T-helper 1 cell treated with Interleukin-12 subunit alpha and Interleukin-12 subunit beta and Interleukin-4 antibody, amounts not matched to agents 30 ng/mL and 1 ng/mL, for 36 hours (primary cell): Measurements from ENCODE around the gene MCHR2. TPM values are rescaled to one million over a fixed set of nuclear protein-coding genes. Genes with fewer than 3 reads are reported as not detected.
"Not testable (repeated sequence)": the region's sequence is repeated elsewhere in the genome, so short reads cannot be mapped to it uniquely, and the experiment has no call there.

Source experiments
- intact Hi-C: fragments of 100-400 bp; cut with micrococcal nuclease; formaldehyde crosslinking; loops from one replicate; pipeline ENCODE4 v1.15.1; 2024
- total RNA-seq: library from RNA; stranded (reverse); gene quantifications from 2 replicates; pipeline ENCODE4 v1.2.3, GENCODE V29; 2022

MCHR2 gene, protein sequence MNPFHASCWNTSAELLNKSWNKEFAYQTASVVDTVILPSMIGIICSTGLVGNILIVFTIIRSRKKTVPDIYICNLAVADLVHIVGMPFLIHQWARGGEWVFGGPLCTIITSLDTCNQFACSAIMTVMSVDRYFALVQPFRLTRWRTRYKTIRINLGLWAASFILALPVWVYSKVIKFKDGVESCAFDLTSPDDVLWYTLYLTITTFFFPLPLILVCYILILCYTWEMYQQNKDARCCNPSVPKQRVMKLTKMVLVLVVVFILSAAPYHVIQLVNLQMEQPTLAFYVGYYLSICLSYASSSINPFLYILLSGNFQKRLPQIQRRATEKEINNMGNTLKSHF
- total RNA-seq = not detected in 2 replicates

DNA sequence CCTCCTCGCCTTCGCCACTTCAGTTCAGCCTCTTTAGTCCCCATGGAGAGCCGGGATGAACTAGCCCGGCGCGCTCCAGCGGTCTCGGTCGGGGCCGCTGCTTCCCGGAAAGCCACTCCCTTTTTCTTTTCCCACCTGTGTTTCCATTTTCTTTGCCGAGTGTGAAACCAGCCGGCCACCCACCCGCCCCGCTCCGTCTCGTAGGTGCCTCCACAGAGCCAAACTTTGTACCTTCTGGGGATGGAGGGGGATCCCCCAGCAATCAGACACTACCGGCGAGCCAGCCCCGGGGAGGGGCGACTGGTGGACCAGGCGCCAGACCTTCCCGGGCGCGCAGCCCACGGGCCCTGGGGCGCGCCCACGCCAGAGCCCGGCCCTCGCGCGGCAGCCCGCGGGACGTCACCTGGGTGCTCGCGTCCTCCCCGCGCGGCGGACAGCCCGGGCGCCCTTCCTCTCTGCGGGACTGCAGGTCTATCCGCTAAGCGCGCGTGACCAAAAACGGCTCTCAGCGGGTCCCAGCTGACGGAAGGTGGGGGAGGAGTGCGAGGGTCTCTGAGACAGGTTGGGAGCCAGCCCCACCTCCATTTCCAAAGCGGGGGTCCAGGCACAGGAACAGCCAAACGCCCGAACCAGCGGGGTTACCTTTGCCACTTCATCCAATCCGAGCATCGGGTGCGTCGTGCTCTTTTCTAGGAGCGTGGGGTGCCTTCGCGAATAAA is at the start of gene MCHR2:
Gene MCHR2 (minus strand): TSS at position 691 of the 719 bp plus-strand sequence. CDS start 38,076 bp downstream, outside the sequence.
- intact Hi-C loops = no loop called here

DNA sequence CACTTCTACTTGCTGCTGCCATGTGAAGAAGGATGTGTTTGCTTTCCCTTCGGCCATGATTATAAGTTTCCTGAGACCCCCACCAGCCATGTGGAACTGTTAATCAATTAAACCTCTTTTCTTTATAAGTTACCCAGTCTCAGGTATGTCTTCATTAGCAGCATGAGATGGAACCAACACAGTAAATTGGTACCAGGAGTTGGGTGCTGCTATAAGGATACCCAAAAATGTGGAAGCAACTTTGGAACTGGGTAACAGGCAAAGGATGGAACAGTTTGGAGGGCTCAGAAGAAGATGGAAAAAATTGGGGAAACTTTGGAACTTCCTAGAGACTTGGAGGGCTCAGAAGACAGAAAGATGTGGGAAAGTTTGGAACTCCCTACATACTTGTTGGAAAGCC is 44.5 kb upstream of the MCHR2 start:
- intact Hi-C loops = not testable (repeated sequence)

DNA sequence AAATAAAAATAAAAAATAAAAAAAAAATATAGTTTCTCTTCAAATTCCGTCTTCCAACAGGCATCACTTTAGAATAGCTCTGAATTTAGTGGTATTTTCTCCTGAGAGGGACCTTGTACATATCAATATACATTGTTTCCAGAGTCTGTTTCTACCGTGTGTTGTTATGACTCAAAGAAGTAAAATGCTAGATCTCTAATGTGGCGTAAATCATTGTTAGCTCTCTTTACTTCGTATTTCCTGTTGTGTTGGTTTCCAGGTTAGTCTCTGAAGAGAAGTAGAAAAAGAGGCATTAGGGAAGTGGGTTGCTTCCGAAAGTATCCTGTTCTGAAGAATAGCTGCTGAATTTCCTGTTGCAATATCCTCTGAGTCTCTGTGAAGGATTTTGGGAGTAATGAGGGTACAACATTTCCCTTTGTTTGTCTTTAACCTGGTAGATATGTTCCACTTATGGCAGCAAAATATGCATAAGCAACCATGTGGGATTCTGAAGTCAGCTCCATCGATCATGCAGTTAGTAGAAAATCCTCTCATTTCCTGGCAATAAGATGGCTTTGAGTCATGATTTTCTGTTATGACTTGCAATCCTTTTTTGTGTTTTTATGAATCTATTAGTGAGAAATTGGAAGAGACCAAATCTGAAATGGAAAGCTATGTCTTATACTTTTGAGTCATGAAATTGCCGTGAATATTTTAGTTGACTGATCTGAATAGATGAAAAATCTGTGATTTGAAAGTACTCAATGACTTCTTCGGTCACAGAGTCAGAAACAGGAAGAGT is 42.0 kb upstream of the MCHR2 start:
- intact Hi-C loops = no loop called here

DNA sequence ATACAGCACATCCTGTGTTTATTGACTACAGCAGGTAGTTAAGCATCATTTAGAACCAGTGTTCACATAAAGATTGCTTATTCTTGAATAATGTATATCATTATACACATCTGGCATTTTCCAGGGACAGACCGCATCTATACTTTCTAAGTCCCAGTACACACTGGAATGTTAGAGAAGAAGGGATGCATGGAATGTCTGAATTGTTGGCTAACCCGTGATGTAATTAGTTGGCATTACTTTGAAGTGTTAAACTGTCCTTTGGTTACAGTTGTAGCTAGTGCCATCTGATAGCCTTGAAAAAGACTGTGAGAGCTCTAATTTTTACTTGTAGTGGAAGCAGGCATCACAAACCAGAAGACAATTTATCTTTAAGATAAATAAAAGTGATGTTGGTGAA is 29.8 kb upstream of the MCHR2 start:
- intact Hi-C loops = no loop called here

DNA sequence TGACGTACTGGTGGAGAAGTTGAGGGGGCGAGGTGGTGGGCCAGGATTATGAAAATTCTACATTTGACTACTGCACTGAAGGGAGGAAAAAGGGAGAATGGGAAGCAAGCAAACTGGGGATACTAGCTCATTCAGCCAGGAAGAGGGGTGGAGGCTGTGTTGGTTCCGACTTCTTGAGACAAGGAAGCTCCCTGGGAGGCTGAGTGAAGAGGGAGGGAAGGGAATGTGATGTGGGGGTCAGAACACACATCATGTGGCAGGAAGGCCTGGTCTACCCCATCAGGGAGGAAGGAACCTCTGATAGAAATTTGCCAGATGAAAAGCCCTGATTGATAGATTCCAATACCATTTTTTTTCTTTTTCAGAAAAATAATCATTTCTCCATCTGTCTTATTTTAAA is 28.8 kb upstream of the MCHR2 start:
- intact Hi-C loops = no loop called here

DNA sequence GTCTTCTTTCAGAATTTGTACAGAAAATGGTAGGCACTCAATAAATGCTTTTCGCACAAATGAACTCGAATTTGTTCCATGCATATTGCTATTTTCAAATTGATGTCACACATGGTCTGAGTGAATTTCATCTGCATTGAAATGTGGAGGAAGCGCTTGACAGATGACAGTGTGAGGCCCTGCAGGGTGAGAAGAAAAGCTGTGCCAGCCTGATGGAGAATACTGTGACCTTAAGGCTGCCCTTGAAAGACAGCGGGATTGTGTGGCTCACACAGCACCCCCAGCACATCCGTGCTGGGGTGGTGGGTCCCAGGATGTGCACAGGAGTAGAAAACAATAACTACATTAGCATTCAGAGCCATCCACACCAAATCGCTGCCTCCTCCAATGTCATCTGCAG is 14.8 kb upstream of the MCHR2 start:
- intact Hi-C loops = no loop called here

DNA sequence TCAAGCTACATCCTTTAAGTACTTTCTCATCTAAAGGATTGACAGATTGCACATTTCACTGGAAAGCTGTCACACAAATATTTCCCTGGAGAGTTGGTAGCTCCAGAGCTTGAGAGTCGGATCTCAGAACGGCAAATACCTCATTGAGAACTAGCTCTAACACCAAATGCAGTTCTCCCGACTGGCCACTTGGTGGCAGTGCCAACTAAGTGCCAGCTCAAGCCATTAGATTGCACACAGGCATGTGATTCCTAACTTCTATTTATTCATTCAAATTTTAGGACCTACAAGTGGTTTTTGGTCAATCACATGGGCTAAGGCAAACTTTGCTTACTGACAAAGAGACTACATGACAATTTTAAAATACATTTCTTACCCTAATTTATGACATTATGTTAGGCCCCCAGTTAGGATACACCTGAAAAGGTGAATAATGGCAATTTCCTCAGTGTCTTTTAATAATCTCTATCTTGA is 7.9 kb upstream of the MCHR2 start:
- intact Hi-C loops = loop anchor here (1.0 to 5.0 kb wide), 5 partner anchors 97 to 720 kb away; no protein-coding TSS in a partner anchor

DNA sequence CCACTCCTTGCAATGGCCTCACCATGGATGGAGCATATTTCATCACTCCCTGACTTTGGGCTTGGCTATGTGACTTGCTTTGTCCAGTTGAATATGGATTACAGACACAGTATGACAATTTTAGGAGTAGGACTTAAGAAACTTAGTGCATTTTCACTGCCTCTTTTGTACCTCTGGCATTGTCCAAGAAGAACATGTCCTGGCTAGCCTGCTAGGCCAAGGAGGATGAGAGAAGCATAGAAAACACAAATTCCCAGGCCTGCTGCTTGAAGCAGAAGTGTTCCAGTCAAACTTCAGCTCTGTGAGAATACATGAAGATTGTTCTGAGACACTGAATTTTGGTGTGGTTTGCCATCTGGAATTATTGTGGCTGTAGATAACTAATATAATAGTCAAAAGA is 3.1 kb upstream of the MCHR2 start:
- intact Hi-C loops = no loop called here

DNA sequence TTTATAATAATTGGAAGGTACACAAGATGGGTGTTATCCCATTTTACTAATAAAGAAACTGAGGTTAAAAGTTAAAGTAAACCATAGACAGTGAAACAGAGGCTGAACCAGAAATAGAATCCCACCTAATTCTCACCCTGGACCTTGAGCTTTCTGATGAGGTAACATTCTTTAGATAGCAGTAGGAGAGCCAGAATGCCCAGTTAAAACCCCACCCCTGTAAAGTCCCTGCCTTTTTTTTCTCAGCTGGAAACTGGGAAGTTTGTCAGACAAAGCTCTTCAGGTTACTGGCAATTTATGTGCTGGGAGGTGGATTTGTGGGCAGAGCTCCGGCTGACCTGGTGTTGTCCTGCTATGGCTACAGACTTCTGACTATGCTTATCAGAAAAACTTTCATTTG is 1.9 kb upstream of the MCHR2 start:
- intact Hi-C loops = no loop called here

DNA sequence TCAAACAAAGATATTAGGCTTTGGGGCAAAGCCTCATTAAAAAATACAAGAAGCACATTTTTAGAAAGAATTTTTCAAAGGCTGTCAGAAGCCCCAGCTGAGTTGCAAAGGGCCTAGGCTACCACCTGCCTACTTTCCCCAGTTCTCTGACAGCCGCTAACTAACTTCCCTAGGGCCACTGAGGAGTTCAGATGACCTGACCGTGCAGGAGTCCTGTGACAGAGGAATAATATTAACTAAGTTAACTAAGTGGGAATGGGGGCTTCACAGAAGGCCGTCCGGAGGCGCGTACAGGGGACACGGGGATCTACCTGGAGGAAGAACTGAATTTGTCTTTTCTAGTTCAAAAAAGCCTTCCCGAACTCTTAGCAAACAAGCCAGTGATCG is 884 bp downstream of the MCHR2 start:
- intact Hi-C loops = no loop called here

DNA sequence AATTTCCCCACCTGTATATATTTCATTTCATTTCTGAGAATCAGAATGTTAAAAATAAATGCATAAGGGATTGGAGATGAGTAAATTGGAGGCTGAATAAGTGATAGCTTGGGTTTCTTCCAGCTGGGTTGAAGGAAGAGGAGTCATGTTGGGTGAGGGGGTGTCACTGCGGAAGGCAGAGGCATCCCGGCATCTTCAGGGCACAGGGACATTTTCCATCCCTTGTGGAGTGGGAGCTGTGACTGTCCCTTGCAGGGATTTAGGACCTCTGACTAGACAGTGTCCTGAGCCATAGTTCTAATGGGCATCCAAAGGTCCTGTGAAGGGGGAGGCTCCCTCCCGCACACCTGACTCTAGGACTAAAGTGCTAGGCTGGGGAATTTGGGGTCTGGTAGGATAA is 2.1 kb downstream of the MCHR2 start:
- intact Hi-C loops = no loop called here

DNA sequence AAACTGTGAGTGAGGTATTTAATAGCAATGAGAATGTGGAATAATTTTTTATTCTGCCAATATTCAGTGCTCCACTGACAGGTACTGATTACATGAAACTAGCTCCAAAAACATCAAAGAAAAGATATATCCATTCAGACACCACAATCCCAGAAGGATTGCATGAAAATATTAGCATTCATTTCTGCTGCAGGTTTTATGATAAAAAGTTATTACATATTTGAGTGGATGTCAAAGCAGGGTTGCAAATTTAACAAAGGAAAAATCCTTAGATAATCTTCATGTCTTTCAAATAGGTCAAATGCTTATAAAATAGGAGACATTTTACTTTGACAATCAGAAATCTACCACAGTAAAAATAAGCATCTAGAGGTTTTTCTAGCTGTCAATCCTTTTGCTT is 13.3 kb downstream of the MCHR2 start:
- intact Hi-C loops = no loop called here

DNA sequence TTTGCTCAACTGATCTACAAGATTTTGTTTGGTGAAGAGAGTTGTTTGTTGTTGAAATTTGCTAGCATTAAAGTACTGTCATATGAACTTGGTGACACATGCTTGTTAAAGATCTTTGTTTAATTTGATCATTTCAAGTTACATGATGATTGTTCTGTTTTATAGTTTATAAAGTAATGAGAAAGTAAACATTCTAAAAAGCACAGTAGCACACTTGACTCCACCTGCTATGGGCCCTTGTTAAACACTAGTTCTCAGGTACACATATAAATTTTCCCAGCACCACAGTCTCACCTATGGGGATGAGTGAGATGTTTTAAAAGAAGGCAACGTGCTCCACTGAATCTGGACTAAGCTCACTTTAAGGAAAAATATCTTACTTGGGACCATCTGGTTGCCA is 14.1 kb downstream of the MCHR2 start:
- intact Hi-C loops = no loop called here

DNA sequence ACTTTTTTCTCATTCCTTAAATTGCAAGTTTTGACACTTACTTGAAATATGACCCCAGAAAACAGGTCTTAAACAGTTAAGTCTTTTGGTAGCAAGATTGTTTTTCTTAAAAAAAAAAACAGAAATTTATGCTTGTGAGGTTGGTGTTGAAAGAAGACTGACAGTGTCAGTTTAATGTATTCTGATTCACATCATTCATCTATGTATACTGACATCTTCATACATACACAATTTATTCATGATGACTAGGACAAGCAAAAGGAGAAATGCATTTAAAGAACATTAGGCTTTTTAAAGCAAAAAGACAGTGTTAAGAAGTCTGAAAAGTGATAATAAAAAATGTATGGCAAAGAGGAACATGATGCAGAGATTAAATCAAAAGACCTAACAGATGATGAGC is 27.0 kb downstream of the MCHR2 start:
- intact Hi-C loops = no loop called here

DNA sequence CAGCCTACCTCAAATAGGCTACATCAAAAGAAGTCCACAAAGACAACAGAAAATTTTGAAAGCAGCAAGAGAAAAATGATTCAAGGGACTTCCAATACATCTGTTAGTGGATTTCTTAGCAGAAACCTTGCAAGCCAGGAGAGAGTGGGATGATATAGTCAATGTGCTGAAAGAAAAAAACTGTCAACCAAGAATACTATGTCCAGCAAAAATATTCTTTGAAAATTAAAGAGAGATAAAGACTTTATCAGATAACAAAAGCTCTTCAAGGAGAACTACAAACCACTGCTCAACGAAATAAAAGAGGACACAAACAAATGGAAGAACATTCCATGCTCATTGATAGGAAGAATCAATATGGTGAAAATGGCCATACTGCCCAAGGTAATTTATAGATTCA is 34.0 kb downstream of the MCHR2 start:
- intact Hi-C loops = no loop called here

DNA sequence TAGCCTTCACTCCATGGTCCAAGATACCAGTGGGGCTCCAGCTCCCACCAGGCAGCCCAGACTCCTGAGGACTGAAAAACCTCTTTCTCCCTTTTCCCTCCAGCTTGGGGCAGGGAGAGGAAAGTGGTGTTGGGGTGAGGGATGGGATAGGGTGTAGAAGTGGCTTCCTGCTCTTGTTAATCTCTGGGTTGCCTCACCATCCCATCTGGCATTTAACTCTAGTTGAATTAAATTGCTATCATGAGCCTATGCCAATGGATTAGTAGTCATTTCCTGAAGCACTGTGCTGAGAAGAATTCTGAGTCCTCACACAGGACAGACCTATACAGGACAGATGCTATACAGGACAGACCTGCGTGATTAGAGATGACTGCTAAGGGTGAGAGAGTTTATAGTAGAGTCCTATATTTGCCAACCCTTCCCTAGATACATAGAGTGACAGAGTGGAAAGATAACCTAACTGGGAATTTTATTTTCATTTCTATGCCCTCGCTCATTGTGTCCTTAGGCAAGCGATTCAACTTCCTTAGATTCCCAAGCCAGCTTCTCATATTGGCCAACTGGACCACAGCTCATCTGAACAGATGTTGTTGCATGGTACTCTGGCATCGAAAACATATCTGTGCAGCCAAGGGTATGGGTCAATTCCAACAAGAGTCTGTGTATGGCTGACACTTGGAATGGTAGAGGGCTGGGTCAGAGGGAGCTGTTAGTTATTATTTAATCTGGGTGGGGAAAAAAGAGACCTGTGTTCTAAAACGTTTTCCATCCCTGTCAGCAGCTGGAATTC is 42.8 kb downstream of the MCHR2 start:
- intact Hi-C loops = no loop called here

DNA sequence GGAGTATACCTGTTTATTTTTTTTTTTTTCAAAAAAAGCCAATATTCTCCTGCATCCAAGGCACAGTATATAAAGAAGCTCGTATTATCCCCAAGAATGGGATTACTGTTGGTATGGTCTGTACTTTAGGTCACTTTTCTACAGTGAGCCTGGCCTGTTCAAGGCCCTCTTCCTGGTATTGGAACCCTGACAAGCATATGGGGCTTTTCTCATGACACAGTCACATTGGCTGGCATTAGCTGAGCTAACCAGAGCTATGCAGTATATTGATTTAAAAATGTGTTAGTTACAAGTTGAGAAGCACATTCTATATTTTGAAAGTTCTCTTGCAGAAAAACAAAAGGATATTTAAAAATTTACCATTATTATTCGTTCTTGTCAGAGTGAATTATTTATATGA is 48.0 kb downstream of the MCHR2 start:
- intact Hi-C loops = no loop called here

DNA sequence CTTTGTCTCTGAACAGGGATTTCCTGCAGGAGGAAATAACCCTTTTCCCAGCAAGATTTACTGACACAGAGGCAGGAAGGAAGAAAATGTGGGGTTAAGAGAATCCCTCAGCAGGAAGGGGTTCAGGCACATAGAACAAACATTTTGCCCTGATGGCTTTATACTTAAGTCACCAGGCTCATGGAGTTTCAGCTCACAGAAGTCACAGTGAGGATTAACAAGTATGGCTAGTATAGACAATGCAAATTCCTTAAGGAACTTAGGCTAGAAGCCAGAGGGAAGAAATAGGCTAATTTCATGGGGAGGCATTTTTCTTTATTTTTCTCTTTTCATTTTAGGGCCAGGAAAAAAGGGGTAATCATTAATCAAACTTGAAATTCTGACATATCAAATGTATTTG is 50.2 kb downstream of the MCHR2 start:
- intact Hi-C loops = no loop called here

DNA sequence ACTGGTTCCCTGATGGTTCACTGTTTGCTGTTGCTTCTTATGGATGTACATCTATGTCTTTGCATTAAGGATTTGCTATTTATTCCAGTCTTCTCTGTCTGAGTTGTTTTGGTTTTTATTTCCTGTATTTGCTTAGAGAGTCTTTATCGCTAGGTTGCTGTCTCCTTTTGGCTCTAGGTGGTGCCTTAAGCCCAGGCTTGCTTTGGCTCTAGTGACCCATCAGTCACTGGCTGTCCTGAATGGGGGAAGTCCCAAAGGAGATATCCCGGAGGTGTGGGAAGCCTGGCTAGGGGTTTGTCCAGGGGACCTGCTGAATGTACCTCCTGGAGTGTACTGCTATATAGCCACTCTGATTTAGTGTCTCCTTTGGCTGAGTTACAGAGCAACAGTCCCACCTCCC is 53.4 kb downstream of the MCHR2 start:
- intact Hi-C loops = no loop called here

DNA sequence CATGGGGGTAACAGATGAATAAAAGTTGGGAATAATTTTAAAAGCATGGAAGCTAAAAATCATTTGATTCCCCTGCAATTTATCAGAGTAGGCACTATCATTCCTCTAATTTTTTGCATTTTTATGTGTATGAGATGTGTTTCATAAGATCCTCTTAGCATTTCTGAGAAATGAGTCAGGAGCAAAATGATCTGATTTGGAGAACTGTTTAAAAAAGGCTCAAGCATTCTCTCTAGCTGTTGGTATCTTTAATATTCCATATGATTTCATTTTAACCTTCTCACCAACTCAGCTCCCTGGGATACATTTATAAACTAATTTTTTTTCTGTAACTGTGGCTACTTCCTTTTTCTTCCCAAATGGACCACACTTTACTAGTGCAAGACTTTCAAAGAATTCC is 60.9 kb downstream of the MCHR2 start:
- intact Hi-C loops = no loop called here

DNA sequence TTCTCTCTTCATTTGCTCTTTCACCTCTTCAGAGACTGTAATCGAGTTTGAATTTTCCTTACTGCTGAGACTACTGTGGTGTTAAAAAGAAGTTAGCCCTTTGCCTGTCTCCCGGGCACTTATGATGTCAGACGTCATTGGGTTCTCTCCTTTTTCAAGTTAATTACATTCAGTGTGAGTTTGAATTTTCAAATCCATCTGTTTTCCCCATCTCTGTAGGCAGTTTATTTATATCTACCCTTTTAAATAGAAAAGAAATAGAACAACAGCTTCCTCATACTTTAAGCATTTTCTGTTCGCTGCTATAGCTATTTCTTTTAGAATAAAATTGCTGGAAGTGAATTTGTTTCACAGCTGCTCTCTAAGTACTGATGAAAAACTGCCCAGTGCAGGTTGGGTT is 81.4 kb downstream of the MCHR2 start:
- intact Hi-C loops = no loop called here
